K562 (cell line): Measurements from ENCODE around the gene ZFR2. TPM values are rescaled to one million over a fixed set of nuclear protein-coding genes. Genes with fewer than 3 reads are reported as not detected.

ENCODE experiments used
- ATF1 ChIP-seq, 2 experiments: fragments of 450-650 bp in 1 of 2; IDR thresholded peaks; 2 replicates each; pipeline ENCODE4 v1.6.1; 2016; ENCODE audit warnings: missing compliant biosample characterization in 1 of 2, missing genetic modification characterization in 1 of 2
- CBX2 ChIP-seq: fragments of 200-600 bp; sonication (generic); IDR thresholded peaks from one replicate; pipeline ENCODE4 v1.6.1; 2012; ENCODE audit warnings: mild to moderate bottlenecking, low read length, inconsistent platforms; ENCODE audit not compliant: insufficient read depth, poor library complexity, severe bottlenecking
- EHMT2 ChIP-seq: fragments of 450-650 bp; IDR thresholded peaks from 2 replicates; pipeline ENCODE4 v1.6.1; 2018; ENCODE audit warnings: antibody characterized with exemption
- MEIS2 ChIP-seq: fragments of 450-650 bp; IDR thresholded peaks from 2 replicates; pipeline ENCODE4 v1.6.1; 2014; ENCODE audit warnings: mild to moderate bottlenecking; ENCODE audit not compliant: partially characterized antibody
- MTA2 ChIP-seq: fragments of 450-650 bp; IDR thresholded peaks from 2 replicates; pipeline ENCODE4 v1.6.1; 2016; ENCODE audit warnings: low read depth
- MTF1 ChIP-seq: fragments of 250-450 bp; sonication (Bioruptor Pico); IDR thresholded peaks from 2 replicates; pipeline ENCODE4 v1.9.0; 2021; ENCODE audit warnings: moderate library complexity, mild to moderate bottlenecking, inconsistent platforms, borderline replicate concordance
- NCOA6 ChIP-seq: fragments of 450-650 bp; IDR thresholded peaks from 2 replicates; pipeline ENCODE4 v1.6.1; 2017; ENCODE audit warnings: mild to moderate bottlenecking
- NR2F6 ChIP-seq: fragments of 450-650 bp; formaldehyde crosslinking; IDR thresholded peaks from 2 replicates; pipeline ENCODE4 v1.4.0; 2020; ENCODE audit warnings: mild to moderate bottlenecking
- NR3C1 ChIP-seq: sonication (generic); formaldehyde crosslinking; IDR thresholded peaks from 2 replicates; pipeline ENCODE4 v1.8.1; 2022; ENCODE audit warnings: missing genetic modification reagents
- SMAD3 ChIP-seq: fragments of 450-650 bp; formaldehyde crosslinking; conservative IDR thresholded peaks from 2 replicates; pipeline ENCODE4 v1.4.0; 2020; ENCODE audit warnings: mild to moderate bottlenecking
- STAG1 ChIP-seq: sonication (generic); formaldehyde crosslinking; IDR thresholded peaks from 2 replicates; pipeline ENCODE4 v1.5.0; 2020; ENCODE audit warnings: missing genetic modification reagents, borderline replicate concordance
- TGIF2 ChIP-seq: sonication (generic); formaldehyde crosslinking; IDR thresholded peaks from 2 replicates; pipeline ENCODE4 v1.8.1; 2022; ENCODE audit warnings: mild to moderate bottlenecking, missing genetic modification reagents, moderate library complexity
- polyA plus RNA-seq, 8 experiments: library from polyadenylated mRNA; depleted of rRNA in 4 of 8; stranded (reverse) in 5 of 8; unstranded in 3 of 8; fragments of >200 nt; fragmentation: Nextera tagmentation in 2 of 8; fragmentation: Illumina TruSeq in 1 of 8; extraction: Ambion mirVana in 2 of 8; extraction: Trizol in 1 of 8; gene quantifications; 2 replicates each; pipeline versions ENCODE4 v1.2.1 to v1.2.3, GENCODE V29; 2011 to 2014; ENCODE audit warnings: inconsistent platforms in 1 of 8, missing spikeins in 1 of 8
- total RNA-seq, 7 experiments: library from RNA; depleted of rRNA in 6 of 7; stranded (reverse); fragments of >200 nt in 6 of 7; fragmentation: Illumina TruSeq in 2 of 7; extraction: Trizol in 2 of 7; gene quantifications; 2 replicates each; pipeline versions ENCODE4 v1.2.1 to v1.2.3, GENCODE V29; 2011 to 2021; ENCODE audit warnings: low replicate concordance in 1 of 7
- TF ChIP-seq, protein P1 (sequence below): fragments of 450-650 bp; IDR thresholded peaks from 2 replicates; pipeline ENCODE4 v1.6.1; 2017; ENCODE audit warnings: antibody characterized with exemption, mild to moderate bottlenecking
- TF ChIP-seq, protein P2 (sequence below), 2 experiments: fragments of 450-650 bp in 1 of 2; sonication (generic) in 1 of 2; formaldehyde crosslinking in 1 of 2; IDR thresholded peaks in 1 of 2; conservative IDR thresholded peaks in 1 of 2; 2 replicates each; pipeline versions ENCODE4 v1.6.1 to v1.8.1; 2016 to 2023; ENCODE audit warnings: mild to moderate bottlenecking in 2 of 2, moderate library complexity in 2 of 2, inconsistent platforms in 1 of 2, missing genetic modification reagents in 1 of 2
- TF ChIP-seq, protein P3 (sequence below): fragments of 450-650 bp; formaldehyde crosslinking; IDR thresholded peaks from 2 replicates; pipeline ENCODE4 v1.4.0; 2020; ENCODE audit warnings: mild to moderate bottlenecking
- TF ChIP-seq, protein P4 (sequence below): fragments of 450-650 bp; formaldehyde crosslinking; IDR thresholded peaks from 2 replicates; pipeline ENCODE4 v1.4.0; 2022; ENCODE audit warnings: mild to moderate bottlenecking, moderate library complexity
- TF ChIP-seq, protein P5 (sequence below): fragments of 200-400 bp; formaldehyde crosslinking; IDR thresholded peaks from 2 replicates; pipeline ENCODE4 v1.6.1; 2017; ENCODE audit warnings: mild to moderate bottlenecking, low read depth, low read length, moderate library complexity

ZFR2 gene
- total and polyA plus RNA-seq, 9 of the 15 experiments (the other 6 are each of a cell fraction or from before 2014, with no cell fraction given) = 0.03 to 0.59 (median 0.07) TPM; not detected in 6

DNA sequence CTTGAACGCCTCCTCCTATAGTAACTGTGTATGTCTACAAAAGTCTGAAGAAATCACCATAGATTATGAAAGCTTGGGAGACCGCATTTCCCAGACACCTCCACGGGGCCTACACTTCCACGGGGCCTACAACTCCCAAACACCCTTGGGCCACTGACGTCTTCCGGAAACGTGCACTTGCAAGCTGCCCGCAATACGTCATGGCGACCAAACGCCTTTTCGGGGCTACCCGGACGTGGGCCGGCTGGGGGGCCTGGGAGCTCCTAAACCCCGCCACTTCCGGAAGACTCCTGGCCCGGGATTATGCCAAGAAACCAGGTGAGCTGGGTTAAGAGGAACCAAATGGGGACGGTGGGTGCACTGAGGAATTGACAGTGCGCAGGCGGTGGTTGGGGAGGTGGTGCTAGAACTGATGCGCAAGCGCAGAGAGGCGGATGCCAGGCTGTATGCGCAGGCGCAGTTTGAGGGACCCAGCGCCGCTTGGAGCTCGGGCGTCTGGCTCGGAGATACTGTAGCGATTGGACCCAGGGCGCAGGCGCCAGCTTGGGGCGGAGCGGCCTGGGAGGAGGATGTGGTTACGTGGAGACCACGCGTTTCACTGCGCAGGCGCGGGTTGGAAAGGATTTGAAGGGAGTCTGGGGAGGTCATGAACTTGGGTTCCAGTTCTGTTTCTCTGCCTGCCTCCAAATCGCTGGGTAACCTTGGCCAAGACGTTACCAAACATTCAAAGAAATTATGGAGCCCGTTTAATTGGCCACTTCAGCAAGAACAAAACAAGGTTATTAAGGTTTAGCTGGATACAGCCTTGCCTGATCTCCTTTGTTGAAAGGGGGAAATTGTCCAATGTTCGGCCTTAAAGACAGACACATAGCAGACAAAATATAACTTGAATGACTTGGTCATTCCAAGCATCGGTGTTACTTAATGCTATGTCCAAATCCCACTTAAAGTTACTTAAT is 106.1 kb downstream of the ZFR2 start, which contains the start of gene MRPL54 (continued):
- TF ChIP-seq ATF1 (CRISPR knock-in tag; IDR thresholded peaks at IDR 0.05) = peak; percentile 35; the same call in 1 of the 2 replicates
- TF ChIP-seq ATF1 (tag; IDR thresholded peaks at IDR 0.05) = peak; percentile 98
- no peak for TF ChIP-seq NCOA6
- TF ChIP-seq, protein P1, sequence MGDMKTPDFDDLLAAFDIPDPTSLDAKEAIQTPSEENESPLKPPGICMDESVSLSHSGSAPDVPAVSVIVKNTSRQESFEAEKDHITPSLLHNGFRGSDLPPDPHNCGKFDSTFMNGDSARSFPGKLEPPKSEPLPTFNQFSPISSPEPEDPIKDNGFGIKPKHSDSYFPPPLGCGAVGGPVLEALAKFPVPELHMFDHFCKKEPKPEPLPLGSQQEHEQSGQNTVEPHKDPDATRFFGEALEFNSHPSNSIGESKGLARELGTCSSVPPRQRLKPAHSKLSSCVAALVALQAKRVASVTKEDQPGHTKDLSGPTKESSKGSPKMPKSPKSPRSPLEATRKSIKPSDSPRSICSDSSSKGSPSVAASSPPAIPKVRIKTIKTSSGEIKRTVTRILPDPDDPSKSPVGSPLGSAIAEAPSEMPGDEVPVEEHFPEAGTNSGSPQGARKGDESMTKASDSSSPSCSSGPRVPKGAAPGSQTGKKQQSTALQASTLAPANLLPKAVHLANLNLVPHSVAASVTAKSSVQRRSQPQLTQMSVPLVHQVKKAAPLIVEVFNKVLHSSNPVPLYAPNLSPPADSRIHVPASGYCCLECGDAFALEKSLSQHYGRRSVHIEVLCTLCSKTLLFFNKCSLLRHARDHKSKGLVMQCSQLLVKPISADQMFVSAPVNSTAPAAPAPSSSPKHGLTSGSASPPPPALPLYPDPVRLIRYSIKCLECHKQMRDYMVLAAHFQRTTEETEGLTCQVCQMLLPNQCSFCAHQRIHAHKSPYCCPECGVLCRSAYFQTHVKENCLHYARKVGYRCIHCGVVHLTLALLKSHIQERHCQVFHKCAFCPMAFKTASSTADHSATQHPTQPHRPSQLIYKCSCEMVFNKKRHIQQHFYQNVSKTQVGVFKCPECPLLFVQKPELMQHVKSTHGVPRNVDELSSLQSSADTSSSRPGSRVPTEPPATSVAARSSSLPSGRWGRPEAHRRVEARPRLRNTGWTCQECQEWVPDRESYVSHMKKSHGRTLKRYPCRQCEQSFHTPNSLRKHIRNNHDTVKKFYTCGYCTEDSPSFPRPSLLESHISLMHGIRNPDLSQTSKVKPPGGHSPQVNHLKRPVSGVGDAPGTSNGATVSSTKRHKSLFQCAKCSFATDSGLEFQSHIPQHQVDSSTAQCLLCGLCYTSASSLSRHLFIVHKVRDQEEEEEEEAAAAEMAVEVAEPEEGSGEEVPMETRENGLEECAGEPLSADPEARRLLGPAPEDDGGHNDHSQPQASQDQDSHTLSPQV = peak; percentile 68
- TF ChIP-seq, protein P2, sequence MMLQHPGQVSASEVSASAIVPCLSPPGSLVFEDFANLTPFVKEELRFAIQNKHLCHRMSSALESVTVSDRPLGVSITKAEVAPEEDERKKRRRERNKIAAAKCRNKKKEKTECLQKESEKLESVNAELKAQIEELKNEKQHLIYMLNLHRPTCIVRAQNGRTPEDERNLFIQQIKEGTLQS (IDR thresholded peaks at IDR 0.05) = peak; percentile 75
- TF ChIP-seq, protein P2 (CRISPR knock-in tag; conservative IDR thresholded peaks at IDR 0.05) = no peak
- TF ChIP-seq, protein P3, sequence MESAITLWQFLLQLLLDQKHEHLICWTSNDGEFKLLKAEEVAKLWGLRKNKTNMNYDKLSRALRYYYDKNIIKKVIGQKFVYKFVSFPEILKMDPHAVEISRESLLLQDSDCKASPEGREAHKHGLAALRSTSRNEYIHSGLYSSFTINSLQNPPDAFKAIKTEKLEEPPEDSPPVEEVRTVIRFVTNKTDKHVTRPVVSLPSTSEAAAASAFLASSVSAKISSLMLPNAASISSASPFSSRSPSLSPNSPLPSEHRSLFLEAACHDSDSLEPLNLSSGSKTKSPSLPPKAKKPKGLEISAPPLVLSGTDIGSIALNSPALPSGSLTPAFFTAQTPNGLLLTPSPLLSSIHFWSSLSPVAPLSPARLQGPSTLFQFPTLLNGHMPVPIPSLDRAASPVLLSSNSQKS (CRISPR knock-in tag) = no peak
- no peak for TF ChIP-seq NR2F6 (CRISPR knock-in tag)
- peak; percentile 99 for TF ChIP-seq MEIS2
- TF ChIP-seq TGIF2 (CRISPR knock-in tag) = no peak
- TF ChIP-seq STAG1 = no peak
- no peak for TF ChIP-seq EHMT2
- TF ChIP-seq, protein P4, sequence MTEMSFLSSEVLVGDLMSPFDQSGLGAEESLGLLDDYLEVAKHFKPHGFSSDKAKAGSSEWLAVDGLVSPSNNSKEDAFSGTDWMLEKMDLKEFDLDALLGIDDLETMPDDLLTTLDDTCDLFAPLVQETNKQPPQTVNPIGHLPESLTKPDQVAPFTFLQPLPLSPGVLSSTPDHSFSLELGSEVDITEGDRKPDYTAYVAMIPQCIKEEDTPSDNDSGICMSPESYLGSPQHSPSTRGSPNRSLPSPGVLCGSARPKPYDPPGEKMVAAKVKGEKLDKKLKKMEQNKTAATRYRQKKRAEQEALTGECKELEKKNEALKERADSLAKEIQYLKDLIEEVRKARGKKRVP (CRISPR knock-in tag) = peak; percentile 78
- no peak for TF ChIP-seq MTF1 (CRISPR knock-in tag)
- no peak for TF ChIP-seq MTA2
- TF ChIP-seq, protein P5, sequence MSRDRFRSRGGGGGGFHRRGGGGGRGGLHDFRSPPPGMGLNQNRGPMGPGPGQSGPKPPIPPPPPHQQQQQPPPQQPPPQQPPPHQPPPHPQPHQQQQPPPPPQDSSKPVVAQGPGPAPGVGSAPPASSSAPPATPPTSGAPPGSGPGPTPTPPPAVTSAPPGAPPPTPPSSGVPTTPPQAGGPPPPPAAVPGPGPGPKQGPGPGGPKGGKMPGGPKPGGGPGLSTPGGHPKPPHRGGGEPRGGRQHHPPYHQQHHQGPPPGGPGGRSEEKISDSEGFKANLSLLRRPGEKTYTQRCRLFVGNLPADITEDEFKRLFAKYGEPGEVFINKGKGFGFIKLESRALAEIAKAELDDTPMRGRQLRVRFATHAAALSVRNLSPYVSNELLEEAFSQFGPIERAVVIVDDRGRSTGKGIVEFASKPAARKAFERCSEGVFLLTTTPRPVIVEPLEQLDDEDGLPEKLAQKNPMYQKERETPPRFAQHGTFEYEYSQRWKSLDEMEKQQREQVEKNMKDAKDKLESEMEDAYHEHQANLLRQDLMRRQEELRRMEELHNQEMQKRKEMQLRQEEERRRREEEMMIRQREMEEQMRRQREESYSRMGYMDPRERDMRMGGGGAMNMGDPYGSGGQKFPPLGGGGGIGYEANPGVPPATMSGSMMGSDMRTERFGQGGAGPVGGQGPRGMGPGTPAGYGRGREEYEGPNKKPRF = no peak
- TF ChIP-seq SMAD3 (CRISPR knock-in tag) = peak; percentile 77
- TF ChIP-seq CBX2 = no peak
- no peak for TF ChIP-seq NR3C1 (CRISPR knock-in tag)
